Astrocyte of the hippocampus (primary cell): ENCODE data around the gene RALGDS.
"Not testable (repeated sequence)": the region's sequence is repeated elsewhere in the genome, so short reads cannot be mapped to it uniquely, and the experiment has no call there.

Source experiments
- DNase-seq: peaks from one replicate; pipeline ENCODE4 v3.0.0; 2011; ENCODE audit warnings: low read depth, low spot score

The RALGDS gene

DNA sequence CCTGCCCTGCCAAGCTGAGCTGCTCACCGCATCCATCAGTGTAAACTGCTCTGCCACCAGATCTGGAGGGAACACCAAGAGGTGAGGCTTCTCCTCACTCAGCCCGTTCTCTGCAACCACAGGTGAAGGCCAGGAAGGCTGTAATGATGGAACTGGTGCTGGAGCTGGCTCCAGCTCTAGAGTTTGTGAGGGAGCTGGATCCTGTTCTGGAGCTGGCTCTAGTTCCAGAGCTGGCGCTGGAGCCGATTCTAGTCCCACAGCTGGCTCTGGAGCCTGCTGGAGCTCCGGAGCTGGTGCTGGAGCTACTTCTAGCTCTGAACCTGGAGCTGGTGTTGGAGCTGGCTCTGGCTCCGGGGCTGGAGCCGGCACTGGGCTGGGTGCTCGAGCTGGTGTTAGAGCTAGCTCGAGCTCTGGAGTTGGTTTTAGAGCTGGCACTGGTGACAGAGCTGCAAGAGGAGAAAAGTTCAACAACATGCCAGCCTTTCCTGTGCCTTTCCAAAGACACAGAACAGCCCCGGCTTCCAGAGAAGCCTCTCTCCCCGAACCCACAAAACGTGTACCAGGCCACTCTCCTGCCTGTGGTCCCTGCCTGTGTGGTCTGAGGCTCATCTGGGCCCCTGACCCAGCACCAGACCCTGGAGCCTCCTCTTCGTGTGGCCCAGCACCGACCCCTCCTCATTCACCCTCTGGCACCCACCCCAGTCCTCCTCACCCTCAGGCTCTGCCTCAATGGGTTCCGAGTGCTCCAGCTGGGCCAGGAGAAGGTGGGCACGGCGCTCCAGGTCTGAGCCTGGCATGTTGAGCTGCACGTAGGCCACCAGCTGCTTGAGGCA, 12.9 kb downstream of the RALGDS start:
- DNase-seq, result no peak

DNA sequence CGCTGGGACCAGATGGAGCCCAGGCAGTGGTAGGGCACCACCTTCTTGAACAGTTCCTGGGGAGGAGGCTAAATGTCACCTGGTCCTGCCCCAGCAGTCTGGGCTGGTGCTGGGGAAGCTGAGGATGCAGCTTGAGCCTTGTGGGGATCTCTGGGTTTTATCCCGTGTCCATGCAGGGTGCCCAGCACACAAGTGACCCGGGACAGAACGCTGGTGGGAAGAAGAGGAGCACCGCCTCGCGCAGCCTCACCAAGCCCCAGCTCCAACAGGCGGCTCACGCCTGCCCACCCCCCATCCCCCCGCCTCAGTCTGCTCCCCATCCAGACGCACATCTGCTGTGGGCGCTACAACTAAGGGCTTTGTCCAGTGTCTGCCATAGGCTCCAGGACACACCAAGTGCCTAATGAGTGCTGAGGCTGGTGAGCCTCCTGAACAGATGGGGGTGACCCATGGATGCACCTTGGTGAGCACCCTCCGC, 13.8 kb downstream of the RALGDS start:
- DNase-seq, result no peak

DNA sequence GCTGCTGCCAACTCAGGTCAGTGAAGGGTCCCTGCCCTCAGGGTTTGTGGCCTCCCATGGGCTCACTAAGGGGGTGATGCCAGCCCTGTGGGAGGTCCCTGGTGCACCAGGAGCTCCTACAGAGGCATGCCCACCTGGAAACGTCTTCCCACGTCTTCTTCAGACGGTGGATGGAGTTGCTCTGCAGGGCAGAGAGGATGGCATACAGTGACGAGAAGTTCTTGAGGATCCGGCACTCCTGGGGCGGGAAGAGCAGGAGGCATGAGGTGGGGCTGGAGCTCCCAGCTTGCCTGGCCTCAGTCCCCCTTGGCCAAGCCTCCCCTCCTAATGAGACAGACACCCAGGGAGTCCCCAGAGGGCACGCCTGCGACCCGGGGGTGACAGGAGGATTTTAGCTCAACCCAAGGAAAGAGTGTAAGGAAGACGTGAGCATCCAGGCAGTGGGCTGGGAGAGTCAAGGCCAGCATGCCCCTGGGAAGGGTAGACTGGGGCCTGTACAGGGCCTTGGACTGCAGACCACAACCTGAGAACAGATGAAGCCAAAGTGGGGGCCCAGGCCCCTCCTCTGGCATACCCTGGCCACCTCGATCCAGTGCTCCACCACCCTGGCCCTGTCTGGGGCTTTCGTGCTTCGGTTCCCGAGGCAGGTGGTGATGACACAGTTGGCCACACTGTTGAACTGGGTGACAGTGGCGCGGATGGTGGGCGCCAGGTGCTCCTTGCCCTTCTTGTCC, 14.4 kb downstream of the RALGDS start:
- no peak for DNase-seq

DNA sequence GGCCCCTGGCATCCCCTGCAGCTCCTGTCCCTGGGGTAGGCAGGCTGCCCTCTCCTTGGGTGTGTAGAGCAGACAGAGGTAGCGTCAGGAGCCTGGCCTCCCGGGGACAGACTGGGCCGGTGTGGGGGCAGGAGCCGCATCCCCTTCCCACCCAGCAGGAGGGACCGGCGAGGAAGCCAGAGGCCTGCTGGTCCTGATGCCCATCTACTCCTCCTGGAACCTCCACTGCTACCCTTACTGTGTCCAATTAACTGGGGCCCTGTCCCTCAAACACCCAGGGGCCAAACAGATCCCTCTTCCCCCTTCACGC, 15.6 kb downstream of the RALGDS start:
- DNase-seq, result no peak

DNA sequence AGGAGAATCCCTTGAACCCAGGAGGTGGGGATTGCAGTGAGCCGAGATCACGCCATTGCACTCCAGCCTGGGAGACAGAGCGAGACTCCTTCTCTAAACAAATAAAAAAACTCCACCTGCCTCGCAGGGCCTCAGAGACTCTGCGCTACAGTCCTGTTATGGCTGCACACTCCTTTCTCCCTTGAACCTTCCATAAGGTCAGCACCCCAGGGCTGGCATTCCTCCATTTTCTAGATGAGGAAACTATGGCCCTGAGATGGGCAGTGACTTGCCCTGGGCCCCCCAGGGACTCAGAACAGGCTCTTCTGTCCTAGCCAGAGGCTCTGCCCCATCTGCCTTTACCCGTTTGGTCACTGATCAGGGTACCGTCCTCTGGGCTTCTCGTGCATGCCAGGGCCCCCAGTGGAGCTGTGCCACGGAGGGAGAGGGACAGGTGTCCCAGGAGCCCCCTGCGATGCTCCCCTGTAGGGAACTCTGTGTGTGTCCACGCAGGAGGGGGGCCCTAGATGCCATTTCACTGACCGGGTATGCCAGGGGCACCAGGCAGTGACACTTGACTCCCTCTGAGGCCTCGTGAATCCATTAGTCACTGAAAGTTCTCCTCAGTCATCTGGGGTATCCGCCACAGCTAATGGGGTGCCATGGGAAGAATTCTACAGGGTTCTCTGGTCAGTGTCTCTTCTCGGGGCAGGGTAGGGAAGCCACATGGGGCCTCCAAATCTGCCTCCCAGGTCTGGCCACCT, 16.2 kb downstream of the RALGDS start:
- DNase-seq, result no peak

DNA sequence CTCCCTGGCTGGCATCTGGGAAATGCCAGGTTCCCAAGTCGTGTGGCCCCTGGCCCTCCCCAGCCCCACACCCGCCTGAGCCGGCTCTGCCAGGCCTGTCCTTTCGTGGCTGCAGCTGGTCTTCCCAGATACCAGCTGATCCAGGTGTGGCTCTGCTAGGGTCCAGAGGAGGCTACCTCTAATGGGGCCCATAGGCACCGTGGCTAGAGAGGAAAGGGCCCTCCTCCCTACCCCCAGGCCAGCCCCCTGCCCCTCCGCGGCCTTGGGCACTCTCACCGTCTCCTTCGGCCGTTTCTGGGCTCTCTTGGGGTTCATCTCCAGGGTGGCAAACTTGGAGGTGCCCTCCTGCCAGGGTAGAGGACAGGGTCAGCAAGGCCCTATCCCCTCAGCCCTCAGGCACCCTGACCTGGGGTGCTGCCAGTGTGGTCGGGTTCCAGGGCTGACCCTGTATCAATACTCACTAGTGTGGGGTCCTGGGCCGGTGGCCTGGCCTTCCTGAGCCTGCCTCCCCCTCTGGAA, 17.0 kb downstream of the RALGDS start:
- no peak for DNase-seq

DNA sequence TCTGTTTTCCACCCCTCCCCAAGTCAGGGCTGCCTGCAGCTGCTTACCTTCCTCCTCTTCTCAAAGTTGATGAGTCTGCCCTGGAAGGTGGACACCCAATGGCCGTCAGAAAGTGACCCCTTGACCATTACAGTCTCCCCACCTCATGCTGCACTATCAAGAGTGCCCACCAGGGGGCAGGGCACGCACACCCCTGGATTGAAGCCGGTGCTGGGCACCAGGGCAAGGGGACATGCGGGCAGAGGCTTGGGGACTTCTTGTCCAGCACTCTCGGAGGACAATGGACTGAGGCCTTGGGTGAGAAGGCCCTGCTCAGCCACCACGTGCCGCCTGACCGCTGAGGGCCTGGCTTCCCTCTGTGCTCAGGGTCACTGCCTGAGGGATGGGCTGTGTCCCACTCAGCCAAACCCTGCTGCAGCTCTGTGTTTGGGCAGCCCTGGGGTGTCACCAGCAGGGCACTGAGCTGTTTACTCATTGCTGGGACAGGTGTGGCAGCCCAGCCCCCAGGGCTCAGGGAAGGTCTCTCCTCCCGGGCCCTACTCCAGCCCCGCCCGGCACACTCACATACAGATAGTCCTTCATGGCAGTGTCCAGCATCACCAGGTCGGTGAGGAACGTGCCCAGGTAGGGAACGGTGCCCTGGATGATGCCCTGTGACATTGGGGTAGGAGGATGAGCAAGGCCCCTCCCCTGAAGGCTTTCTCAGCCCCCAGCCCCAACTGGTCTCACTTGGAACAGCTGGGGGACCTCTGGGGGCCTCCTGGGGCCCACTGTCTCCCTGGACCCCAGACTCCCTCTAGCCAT, 17.7 kb downstream of the RALGDS start:
- peak; percentile 71 for DNase-seq

DNA sequence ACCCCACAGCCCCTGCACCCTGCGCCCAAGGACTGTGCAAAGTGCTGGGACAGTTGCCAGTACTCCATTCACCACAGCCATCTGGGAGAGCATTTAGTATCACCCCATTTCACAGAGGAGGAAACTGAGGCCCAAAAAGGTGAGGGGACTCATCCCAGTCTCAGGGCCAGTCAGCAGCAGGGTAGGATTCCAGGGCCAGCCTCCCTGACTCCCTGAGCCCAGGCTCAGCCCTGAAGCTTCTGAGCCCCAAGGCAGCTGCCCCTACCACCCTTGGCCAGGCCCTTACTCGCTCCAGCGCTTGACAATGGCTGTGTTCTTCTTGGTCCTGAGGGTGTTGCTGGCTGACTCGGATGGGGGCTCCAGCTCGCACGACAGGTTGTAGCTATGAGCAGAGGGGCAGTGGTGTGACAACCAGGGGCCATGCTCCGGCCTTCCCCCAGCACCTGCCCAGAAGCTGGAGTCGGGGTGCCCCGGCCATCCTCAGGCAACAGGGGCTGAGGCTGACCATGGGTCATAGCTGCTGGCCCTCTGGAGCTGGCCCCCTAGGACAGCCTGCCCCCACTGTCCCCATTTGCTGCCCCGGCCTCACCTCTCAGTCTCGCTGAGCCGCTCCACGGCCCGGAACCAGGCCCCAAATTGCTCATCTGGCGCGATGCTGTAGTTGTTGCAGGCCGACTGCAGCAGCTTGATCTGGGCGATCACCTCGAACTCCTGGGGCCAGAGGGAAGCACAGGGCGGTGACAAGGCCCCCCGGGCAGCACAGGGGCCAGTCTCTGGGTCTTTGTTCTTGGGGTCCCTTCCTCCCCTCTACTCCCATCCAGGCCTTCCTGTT, 18.6 kb downstream of the RALGDS start:
- no peak for DNase-seq

DNA sequence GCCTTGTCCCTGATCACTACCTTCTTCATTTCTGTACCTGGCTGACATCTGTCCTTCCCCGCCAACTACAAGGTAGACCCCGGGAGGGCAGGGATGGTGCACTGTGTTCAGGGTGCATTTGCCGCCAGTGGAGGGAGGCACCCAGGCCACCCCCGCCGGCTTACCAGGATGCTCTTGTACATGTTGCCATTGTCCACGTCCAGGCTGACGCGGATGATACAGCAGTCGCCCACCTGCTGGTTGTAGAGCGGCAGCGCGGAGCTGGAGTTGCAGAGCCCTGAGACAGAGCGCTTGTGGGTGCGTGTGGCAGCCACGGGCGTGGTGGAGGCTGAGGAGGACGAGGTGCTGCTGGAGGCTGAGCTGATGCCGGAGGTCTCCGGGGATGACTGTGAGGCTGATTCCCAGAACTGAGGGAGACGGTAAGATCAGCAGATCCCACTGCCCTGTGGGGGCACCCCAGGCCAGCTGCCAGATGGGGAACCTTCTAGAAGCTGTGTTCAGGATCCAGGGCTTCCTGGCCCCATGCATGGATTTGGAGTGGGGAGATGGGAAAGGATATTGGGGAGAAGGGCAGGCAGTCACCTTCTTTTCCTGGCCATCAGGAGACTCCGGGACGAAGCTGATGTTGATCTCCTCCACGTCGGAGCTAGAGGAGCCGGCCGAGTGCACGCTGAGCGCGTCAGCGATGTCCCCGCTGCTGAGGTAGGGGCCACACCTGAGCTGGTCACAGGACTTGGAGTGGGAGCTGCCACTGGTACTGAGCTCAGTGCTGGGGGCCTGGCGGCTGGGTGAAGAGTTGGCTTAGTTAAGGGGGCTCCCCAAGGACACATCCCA, 19.5 kb downstream of the RALGDS start:
- DNase-seq, result no peak

DNA sequence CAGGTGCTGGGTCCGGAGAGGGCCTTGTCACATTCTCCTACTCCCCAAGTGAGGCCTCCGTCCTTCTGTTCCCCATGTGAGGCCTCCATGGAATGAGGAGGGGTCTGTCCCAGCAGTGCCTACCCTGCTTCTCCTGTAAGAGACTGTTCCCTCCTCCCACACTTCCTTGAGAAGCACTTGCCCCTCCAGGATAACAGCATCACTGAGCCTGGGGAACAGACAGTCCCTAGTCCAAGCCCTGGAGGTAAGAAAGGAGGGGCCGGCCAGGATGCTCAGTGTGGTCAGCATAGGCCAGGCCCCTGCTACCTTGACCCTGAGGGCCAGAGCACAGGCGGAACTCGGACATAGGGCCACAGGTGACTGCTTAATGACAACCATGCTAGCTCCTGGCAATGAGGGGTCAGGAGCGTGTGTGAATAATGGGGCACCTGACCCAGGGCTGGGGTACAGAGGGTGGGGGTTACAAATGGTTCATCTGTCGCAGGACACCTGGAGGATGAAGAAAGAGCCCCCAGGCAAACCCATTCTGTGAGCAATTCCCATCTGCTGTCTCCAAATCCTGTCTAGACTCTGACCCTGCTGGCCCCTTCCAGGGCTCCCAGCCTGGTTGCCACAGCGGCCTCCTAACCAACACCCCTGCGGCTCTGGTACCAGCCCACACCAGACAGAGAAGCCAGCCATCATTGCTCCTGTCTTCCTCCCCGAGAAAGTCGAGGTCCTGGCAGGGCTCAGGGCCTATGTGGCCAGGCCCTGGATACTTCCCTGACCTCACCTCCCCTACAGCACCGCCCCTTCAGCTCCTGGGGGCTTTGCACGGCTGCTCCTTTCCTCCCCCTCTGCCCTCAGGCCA, 20.3 kb downstream of the RALGDS start:
- DNase-seq, result no peak

DNA sequence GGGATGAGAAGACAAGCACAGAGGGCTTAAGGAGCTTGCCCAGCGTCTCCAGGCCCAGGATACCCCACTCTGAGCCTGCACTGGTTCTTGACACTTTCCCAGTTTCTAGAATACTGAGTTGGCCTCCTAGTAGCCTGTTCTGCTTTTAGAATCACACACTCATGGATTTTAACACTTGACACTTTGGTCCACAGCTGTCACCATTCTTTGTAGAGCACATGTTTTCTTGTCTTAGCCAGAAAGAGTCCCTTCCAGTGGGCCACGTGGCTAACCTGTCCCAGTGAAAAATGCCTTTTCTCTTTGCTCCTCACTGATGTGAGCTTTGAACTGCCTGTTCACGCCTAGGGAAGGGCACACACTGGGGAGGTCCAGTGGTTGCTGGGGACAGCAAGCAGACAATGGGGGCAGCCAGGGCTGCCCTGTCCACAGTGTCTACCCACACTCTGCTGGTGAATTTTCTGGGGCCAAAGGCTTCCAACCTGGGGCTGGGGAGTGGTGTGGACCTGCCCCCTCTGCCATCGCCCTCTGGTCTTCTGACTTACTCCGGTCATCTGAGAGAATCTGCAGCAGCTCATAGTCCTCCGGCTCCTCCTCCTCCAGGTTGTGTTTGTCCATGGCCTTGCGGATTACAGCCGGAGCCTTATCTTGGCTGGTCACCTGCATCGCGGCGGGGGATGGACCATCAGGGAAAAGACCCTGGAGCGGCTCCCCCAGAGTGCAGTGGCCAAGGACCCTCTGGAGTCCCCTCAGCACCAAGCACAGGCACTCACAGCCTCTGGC, 21.1 kb downstream of the RALGDS start:
- no peak for DNase-seq

DNA sequence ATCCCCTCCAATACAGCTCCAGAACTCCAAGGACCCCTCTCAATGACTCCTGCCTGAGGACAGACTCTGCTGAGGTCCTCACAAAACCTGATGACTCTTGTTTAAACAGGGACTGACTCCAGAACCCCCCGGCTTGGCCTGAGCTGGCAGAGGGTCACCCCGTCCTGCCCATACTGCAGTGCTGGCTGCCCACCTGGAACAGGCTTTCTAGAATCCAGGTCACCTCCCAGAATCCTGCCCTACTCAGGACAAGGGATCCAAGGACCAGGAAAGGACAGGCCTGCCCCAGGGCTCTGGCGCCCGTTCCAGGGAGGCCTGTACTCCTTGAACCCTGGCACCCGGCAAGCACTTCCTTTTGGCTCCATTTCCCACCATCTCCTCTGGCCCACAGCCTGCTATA, 22.2 kb downstream of the RALGDS start:
- no peak for DNase-seq

DNA sequence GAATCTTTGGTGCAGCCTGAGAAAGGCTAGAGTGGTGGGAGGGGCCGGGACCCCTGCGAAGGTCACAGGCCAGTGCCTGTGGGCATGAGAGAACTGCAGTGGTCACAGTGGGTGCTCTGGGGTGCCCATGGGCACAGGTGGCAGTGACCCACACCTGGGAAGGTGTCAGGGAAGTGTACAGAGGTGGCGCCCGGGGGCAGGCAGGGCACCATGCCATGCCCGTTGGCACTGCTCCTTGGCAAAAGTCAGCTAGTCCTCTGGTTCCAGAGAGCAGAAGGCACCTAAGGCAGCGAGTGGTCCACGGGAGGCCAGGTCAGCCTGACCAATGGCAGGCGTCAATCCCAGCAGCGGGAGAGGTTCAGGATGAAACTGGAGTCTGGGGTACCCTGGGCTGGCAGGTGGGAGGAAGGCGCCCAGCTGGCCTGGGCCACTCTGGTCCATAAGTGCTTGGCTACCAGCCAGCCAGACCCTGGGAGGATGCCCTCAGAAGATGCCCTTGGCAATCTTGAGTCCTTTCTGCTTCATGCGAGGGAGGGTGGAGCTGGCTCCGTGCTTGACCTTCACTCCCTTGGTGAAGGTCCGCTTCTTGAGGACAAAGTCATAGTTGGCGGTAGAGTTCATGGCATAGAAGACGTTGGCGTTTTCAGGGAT, 22.8 kb downstream of the RALGDS start:
- DNase-seq, result no peak

DNA sequence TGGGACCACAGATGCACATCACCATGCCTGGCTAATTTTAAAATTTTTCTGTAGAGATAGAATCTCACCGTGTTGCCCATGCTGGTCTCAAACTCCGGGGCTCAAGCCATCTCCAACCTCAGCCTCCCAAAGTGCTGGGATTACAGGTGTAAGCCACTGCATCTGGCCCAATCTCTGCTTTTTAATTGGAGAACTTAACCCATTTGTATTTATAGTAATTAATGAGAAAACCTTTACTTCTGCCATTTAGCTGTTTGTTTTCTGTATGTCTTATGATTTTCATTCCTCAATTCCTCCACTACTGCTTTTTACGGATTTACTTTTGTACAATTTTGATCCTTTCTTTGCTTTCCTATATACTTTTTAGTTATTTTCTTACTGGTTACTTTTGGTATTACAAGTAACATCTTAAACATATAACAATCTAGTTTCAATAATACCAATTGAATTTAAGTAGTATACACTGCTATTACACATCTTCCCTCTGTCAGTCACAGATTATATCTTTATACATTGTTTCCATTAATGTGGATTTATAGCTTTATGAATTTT, 26.1 kb downstream of the RALGDS start:
- no peak for DNase-seq

DNA sequence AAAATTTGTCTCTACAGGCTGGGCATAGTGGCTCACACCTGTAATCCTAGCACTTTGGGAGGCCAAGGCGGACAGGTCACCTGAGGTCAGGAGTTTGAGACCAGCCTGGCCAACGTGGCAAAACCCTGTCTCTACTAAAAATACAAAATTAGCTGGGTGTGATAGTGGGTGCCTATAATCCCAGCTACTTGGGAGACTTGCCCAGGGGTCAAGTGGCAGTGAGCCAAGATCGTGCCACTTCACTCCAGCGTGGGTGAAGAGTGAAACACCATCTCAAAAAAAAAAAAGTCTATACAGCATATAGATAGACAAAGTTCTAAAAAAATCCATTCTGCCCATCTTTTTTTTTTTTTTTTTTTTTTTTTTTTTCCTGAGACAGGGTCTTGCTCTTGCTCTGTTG, 26.7 kb downstream of the RALGDS start:
- not testable (repeated sequence) for DNase-seq

DNA sequence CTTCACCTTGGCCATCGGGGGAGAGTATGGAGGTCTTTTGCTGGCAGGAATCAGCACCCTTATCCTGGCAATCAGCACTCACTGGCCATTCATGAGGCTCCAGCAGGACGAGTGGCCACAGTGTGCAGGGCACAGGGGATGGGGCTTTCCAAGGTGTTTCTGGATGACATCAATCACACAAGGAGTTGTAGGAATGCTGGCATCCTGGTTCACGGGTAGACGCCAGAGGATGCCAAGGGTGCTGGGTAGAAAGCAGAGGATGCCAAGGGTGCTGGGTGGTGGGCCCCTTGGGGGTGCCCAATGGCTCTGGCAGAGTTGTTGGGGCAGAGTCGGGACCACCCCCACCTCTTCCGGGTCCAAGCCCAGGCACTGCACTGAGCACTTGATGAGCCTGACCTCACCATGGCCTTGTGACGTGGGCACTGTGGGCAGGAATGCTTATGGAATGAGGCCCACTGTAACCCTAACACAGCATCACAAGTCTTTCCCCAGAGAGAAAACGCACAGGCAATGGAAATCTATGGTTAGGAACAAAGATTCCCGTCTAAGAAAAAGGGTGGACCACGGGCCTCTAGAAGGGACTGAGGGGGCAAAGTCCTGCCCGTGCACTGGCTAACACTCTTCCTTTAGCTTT, 30.2 kb downstream of the RALGDS start:
- no peak for DNase-seq

DNA sequence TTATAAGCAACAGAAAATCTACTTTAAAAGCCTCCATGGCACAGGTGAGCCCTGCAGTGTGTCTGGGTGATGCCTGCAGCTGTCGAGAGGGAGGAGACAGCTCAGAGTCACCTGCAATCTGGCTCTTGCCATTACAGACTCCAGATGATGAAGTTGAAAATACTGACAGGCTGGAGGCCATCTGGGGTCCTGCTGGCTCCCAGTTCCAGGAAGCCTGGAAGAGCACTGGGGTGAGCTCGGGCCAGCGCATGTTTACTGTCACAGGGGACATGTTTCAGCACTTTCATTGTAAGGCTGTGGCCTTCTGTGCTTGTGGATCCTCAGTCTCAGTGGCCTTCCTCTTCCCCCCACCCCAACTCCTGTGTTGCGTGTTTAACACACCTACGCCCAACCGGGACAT, 30.9 kb downstream of the RALGDS start:
- no peak for DNase-seq
